GM18526 (cell line): ENCODE data around the gene ARL14.

Experiments used
- POLR2A ChIP-seq: IDR thresholded peaks from 3 replicates; pipeline ENCODE4 v1.6.1; 2011; ENCODE audit not compliant: insufficient read length; ENCODE audit errors: extremely low read depth

Gene ARL14

DNA sequence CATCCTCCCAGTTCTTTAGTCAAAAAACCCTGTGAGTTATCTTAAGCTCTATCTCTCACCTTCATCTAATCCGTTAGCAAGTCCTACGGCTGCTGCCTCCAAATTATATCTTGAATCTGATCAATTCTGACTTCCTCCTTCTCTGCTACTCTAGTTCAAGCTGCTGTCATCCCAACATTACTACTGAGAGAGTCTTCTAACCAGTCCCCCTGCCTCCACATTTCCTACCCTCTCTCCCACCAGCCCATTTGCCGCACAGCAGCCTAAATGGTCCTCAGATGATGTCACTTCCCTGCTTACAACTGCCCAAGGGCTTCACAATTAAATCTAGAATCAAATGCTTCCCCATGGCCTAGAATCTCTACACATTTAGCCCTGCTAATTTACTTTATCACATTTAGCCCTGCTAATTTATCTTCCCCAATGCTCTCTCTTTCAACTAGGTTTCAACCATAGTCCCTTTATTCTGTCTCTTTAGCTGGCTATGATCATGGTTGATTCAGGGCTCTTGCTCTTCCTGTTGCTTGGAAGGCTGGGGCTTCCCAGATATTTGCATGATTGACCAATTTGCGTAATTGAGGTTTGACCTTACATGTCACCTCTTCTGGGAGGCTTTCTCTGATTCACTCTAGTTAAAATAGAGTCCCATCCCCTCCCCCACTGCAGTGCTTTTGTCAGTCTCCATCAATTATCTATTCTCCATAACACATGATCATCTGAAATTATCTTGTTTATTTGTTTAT is 11.0 kb upstream of the ARL14 start:
- TF ChIP-seq POLR2A = no peak

- no peak for TF ChIP-seq POLR2A
Measured at GRCh38 chr3:160667452-160667851, 9.5 kb upstream of the ARL14 start.

DNA sequence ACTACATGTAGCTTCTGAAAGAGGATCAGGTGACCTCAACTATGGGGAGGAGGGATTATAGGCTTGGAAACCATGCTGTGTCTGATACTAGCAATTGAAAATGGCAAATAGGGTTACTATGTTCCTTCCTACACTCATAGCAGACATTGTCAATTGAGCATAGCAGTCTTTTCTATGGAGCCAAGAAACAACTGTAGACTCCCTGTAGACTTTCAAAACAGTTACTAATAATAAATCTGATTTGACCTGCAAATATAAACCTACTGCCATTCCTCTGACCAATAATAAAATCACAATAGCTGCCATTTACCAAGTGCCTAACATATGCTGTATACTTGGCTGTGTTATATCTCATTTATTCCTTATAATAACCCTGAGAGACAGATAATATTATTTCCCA is 8.5 kb upstream of the ARL14 start:
- no peak for TF ChIP-seq POLR2A

DNA sequence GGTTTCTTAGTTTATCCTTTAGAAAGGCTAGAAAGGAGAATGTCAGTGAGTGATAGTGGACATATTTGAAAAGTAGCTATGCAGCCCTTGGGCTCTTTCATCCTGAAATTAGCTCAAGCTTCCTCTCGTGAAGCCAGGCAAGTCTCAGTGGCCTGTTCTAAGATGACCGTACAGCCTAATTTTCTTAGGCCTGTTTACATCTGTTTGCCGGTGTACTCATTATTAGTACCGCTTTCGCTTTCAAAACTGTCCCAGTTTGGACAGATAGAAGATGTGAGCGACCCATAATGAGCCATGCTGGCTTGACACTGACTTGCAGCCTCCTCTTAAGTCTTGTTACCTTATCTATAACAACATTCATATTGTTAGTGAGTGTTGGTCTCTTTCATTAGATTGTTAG is 5.7 kb upstream of the ARL14 start:
- TF ChIP-seq POLR2A = no peak

GRCh38 chr3:160671995-160672394 is 5.0 kb upstream of the ARL14 start:
- TF ChIP-seq POLR2A = no peak

- no peak for TF ChIP-seq POLR2A
Measured at GRCh38 chr3:160673188-160673587, 3.8 kb upstream of the ARL14 start.

DNA sequence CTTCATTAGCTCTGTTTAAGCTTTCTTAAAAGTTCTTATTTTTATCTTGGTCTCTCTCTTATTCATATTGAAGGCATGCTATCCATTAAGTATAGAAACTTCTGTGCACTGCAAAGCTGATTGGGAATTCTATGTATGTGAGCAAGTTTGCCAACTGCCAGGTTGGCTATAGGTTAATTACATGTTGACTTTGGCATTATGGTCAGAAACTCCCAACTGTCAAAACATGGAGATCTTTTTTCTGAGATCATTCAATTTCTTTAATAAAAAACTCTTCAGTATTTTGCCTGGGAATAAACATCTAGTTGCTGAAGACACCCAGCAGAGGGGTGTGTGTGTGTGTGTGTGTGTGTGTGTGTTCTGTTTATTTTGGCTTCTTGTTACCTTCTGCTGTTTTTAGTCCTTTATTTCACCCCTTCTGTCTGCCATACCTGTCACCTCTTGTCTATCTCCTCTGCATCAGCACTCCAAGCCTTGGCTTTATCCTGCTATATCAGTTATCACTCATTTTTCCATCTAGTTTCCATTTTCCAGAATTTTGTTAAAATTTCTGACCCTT is 1.3 kb upstream of the ARL14 start:
- no peak for TF ChIP-seq POLR2A

- no peak for TF ChIP-seq POLR2A
Measured at GRCh38 chr3:160677459-160677881, 510 bp downstream of the ARL14 start.

DNA sequence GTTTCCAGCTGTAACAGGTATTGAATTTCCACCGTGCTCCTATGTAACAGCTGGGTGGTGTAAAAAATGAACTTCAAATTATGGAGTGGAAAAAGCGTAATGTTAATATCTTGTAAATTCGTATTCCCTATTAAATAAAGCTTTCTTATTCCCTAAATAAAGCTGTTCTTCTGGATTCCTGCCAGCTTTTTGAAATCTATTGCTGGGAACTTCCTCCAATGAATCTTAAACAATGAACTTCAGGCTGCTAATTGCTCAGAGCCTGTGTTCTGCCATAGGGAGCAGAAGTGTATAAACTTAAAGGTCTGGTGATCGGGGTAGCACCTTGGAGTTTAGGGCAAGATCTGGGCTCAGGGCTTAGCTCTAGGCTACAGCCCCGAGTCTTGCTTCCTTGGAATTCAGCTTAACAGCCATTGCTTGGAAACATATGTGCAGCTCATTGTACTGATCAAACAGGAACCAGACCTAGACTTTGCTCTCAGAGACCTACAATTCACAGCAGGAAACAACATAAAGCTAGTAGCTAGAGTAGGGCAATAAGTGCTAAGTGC is 1.4 kb downstream of the ARL14 start:
- no peak for TF ChIP-seq POLR2A

DNA sequence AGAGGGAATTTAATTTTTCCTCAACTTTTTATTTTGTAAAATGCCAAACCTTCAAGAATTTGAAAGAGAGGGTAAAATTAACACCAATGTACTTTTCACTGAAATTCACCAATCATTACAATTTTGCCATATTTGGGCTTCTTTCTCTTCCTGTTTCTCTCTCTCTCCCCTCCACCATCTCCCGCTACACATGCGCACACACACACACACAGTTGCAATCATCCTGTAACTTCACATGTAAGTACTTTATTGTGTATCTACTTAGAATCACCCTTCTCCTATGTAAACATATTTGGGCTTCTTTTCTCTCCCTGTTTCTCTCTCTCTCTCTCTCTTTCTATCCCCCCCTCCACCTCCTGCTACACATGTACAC is 7.4 kb downstream of the ARL14 start:
- no peak for TF ChIP-seq POLR2A

GRCh38 chr3:160685144-160685766 is 8.3 kb downstream of the ARL14 start:
- TF ChIP-seq POLR2A = no peak

DNA sequence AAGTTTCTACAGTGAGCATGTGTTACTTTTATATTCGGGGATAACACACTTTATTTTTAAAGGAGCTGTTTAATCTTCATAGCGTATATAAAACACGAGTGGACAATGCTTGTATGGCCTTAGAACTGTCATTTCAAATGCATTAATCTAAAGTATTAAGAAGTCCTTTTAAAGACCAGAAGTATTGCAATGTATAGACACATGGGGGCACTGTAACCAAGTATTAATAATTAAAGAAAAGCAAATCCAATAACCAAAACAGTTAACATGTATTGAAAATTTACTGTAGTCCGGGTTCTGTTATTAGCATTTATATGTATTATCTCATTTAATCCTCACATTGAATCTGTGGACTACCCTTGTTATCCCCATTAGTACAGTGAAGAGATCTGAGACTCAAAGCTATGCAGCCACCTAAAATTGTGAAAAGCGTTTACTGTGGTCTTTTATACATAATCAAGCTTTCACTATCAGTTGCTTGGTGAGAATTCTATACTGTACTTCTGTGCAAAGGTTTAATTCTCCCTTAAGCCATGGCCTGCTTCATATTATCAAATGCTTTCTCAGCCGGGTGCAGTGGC is 10.1 kb downstream of the ARL14 start:
- TF ChIP-seq POLR2A = no peak

GRCh38 chr3:160691151-160691550 is 14.2 kb downstream of the ARL14 start:
- TF ChIP-seq POLR2A = no peak

DNA sequence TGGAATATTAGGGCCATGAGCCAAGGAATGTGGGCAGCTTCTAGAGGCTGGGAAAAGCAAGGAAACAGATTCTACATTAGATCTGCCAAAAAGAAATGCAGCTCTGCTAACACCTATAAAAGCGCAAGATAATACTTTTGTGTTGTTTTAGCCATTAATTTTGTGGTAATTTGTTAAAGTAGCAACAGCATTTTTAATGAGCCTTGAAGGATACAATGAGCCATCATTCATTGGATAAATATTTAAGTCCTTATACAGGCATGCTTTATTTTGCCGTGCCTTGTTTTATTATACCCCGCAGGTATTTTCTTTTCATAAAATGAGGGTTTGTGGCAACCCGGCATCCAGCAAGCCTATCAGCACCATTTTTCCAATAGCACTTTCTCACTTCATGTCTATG is 15.0 kb downstream of the ARL14 start:
- no peak for TF ChIP-seq POLR2A

GRCh38 chr3:160693191-160693590 is 16.2 kb downstream of the ARL14 start:
- TF ChIP-seq POLR2A = no peak

DNA sequence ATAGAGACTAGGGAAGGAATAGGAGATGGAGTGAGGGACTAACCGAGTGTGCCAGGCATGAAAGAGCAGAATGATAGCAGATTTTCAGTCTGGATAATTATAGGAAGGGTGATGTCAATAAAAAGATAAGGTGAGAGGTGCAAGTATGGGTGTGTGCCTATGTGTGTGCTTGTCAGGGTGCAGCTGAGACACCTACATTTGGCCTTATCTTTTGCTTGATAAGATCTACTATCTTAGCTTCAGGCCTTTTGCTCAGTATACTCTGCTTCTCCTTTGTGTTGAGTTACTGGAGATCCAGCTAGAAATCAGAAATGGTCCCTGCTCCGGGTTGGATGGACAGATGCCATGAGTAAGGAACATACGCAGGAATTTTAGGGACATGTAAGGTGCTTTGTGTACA is 17.4 kb downstream of the ARL14 start:
- no peak for TF ChIP-seq POLR2A
